HG03439 (cell line): ENCODE results near the gene GBF1.

Experiments used
- ATAC-seq: cut with Tn5 transposase; IDR thresholded peaks from one replicate; pipeline ENCODE4 v1.9.1; 2021; ENCODE audit warnings: mild to moderate bottlenecking, moderate library complexity; ENCODE audit not compliant: unreplicated experiment

GBF1 gene

GRCh38 chr10:102420714-102421506 is 175.6 kb downstream of the GBF1 start, which contains the start of gene FBXL15:
TSS of gene FBXL15 (plus strand) at chr10:102420836. CDS start at chr10:102421130, 294 bp downstream.
- ATAC-seq = peak; percentile 72

GRCh38 chr10:102421507-102421756 is 176.1 kb downstream of the GBF1 start:
- no peak for ATAC-seq

- peak; percentile 3 for ATAC-seq
These were observed 176.6 kb downstream of the GBF1 start for GRCh38 chr10:102421757-102422512.

GRCh38 chr10:102422545-102423129 is 177.3 kb downstream of the GBF1 start:
- ATAC-seq = no peak

- no peak for ATAC-seq
These were observed 178.1 kb downstream of the GBF1 start for GRCh38 chr10:102423372-102423968.

GRCh38 chr10:102424145-102424544 is 178.8 kb downstream of the GBF1 start:
- ATAC-seq = no peak

- no peak for ATAC-seq
These were observed 179.6 kb downstream of the GBF1 start for GRCh38 chr10:102424916-102425315.

GRCh38 chr10:102425444-102425843 is 180.1 kb downstream of the GBF1 start:
- no peak for ATAC-seq

- no peak for ATAC-seq
These were observed 181.5 kb downstream of the GBF1 start for GRCh38 chr10:102426803-102427287.

- ATAC-seq = no peak
These were observed 184.1 kb downstream of the GBF1 start for GRCh38 chr10:102429468-102429867.

GRCh38 chr10:102431452-102432124 is 186.3 kb downstream of the GBF1 start:
- no peak for ATAC-seq
